ENCODE data around the gene ACHE. TPM values are rescaled to one million over a fixed set of nuclear protein-coding genes. Genes with fewer than 3 reads are reported as not detected.

Gene ACHE
- total and polyA plus RNA-seq, 2 of the 13 experiments (the other 11 are each of a cell fraction or from before 2014, with no cell fraction given): 0.18 to 0.40 TPM

DNA sequence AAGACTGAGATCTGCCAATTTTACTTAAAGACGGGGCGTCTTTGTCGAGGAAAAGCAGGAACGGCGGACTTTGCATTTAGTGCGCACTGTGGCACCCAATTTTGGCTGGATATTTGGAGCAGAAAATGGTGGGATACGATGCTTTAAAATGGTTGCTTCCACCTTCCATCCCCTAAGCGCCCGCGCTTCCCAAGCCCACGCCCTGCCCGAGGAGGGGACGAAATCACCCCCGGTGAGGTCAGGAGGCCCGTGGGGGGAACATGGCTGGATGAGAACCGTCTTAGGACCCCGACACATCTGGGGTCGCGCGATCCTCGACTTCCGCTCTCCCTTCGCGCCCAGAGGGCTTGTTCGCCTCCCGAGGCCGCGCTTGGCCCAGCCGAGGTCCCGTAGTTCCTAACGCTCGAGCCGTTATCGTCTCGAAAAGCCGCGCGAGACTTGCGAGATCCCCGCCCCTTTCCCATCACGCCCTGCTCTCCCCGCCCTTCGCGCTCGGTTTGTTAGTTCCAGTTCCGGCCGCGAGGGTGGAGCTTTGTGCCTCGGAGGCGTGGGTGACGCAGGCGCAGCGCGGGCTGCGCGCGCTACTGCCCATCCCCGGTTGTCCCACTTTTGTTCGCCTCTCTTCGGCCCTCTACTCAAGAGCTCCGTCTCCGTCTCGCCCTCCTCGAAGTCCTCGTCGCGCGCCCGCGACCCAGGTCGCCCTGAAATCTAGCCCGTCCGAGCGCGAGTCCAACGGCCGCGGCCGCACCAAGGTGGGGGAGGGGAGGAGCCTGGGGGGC is 20.9 kb downstream of the ACHE start, which contains the start of gene SRRT (continued):
- TF ChIP-seq, protein P1, sequence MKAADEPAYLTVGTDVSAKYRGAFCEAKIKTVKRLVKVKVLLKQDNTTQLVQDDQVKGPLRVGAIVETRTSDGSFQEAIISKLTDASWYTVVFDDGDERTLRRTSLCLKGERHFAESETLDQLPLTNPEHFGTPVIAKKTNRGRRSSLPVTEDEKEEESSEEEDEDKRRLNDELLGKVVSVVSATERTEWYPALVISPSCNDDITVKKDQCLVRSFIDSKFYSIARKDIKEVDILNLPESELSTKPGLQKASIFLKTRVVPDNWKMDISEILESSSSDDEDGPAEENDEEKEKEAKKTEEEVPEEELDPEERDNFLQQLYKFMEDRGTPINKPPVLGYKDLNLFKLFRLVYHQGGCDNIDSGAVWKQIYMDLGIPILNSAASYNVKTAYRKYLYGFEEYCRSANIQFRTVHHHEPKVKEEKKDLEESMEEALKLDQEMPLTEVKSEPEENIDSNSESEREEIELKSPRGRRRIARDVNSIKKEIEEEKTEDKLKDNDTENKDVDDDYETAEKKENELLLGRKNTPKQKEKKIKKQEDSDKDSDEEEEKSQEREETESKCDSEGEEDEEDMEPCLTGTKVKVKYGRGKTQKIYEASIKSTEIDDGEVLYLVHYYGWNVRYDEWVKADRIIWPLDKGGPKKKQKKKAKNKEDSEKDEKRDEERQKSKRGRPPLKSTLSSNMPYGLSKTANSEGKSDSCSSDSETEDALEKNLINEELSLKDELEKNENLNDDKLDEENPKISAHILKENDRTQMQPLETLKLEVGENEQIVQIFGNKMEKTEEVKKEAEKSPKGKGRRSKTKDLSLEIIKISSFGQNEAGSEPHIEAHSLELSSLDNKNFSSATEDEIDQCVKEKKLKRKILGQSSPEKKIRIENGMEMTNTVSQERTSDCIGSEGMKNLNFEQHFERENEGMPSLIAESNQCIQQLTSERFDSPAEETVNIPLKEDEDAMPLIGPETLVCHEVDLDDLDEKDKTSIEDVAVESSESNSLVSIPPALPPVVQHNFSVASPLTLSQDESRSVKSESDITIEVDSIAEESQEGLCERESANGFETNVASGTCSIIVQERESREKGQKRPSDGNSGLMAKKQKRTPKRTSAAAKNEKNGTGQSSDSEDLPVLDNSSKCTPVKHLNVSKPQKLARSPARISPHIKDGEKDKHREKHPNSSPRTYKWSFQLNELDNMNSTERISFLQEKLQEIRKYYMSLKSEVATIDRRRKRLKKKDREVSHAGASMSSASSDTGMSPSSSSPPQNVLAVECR (CRISPR knock-in tag; IDR thresholded peaks at IDR 0.05; ENCODE audit: borderline replicate concordance): peak; percentile 90
- TF ChIP-seq HNRNPH1 (optimal IDR thresholded peaks at IDR 0.05; ENCODE audit: low read depth, low read length) (no peak), MXI1 (IDR thresholded peaks at IDR 0.05; ENCODE audit: borderline replicate concordance, low read depth, low read length) (peak; percentile 90; the same call in 1 of the 3 replicates), RBM22 (optimal IDR thresholded peaks at IDR 0.05; ENCODE audit: low read length) (peak; percentile 39), ZNF619 (CRISPR knock-in tag; IDR thresholded peaks at IDR 0.05) (peak; percentile 56), ZNF788 (CRISPR knock-in tag; IDR thresholded peaks at IDR 0.05; ENCODE audit: borderline replicate concordance) (peak; percentile 85; the same call in 1 of the 2 replicates), MAF1 (CRISPR knock-in tag; IDR thresholded peaks at IDR 0.05; ENCODE audit: borderline replicate concordance) (no peak), CBX2 (IDR thresholded peaks at IDR 0.05; ENCODE audit: low read depth, low read length) (no peak), CBX2 (CRISPR knock-in tag; IDR thresholded peaks at IDR 0.05; ENCODE audit: low read depth) (no peak), ZNF781 (CRISPR knock-in tag; IDR thresholded peaks at IDR 0.05; ENCODE audit: borderline replicate concordance, not compliant biosample characterization) (peak; percentile 52), AGO2 (optimal IDR thresholded peaks at IDR 0.05; ENCODE audit: low read depth, low read length) (peak; percentile 46), NFYB (CRISPR knock-in tag; IDR thresholded peaks at IDR 0.05) (0 out of 2 replicates have a peak, but pooled peaks have one; percentile 32)
- TF ChIP-seq, protein P2, sequence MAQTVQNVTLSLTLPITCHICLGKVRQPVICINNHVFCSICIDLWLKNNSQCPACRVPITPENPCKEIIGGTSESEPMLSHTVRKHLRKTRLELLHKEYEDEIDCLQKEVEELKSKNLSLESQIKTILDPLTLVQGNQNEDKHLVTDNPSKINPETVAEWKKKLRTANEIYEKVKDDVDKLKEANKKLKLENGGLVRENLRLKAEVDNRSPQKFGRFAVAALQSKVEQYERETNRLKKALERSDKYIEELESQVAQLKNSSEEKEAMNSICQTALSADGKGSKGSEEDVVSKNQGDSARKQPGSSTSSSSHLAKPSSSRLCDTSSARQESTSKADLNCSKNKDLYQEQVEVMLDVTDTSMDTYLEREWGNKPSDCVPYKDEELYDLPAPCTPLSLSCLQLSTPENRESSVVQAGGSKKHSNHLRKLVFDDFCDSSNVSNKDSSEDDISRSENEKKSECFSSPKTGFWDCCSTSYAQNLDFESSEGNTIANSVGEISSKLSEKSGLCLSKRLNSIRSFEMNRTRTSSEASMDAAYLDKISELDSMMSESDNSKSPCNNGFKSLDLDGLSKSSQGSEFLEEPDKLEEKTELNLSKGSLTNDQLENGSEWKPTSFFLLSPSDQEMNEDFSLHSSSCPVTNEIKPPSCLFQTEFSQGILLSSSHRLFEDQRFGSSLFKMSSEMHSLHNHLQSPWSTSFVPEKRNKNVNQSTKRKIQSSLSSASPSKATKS (CRISPR knock-in tag; IDR thresholded peaks at IDR 0.05): 0 out of 2 replicates have a peak, but pooled peaks have one; percentile 9
- TF ChIP-seq, protein P3, sequence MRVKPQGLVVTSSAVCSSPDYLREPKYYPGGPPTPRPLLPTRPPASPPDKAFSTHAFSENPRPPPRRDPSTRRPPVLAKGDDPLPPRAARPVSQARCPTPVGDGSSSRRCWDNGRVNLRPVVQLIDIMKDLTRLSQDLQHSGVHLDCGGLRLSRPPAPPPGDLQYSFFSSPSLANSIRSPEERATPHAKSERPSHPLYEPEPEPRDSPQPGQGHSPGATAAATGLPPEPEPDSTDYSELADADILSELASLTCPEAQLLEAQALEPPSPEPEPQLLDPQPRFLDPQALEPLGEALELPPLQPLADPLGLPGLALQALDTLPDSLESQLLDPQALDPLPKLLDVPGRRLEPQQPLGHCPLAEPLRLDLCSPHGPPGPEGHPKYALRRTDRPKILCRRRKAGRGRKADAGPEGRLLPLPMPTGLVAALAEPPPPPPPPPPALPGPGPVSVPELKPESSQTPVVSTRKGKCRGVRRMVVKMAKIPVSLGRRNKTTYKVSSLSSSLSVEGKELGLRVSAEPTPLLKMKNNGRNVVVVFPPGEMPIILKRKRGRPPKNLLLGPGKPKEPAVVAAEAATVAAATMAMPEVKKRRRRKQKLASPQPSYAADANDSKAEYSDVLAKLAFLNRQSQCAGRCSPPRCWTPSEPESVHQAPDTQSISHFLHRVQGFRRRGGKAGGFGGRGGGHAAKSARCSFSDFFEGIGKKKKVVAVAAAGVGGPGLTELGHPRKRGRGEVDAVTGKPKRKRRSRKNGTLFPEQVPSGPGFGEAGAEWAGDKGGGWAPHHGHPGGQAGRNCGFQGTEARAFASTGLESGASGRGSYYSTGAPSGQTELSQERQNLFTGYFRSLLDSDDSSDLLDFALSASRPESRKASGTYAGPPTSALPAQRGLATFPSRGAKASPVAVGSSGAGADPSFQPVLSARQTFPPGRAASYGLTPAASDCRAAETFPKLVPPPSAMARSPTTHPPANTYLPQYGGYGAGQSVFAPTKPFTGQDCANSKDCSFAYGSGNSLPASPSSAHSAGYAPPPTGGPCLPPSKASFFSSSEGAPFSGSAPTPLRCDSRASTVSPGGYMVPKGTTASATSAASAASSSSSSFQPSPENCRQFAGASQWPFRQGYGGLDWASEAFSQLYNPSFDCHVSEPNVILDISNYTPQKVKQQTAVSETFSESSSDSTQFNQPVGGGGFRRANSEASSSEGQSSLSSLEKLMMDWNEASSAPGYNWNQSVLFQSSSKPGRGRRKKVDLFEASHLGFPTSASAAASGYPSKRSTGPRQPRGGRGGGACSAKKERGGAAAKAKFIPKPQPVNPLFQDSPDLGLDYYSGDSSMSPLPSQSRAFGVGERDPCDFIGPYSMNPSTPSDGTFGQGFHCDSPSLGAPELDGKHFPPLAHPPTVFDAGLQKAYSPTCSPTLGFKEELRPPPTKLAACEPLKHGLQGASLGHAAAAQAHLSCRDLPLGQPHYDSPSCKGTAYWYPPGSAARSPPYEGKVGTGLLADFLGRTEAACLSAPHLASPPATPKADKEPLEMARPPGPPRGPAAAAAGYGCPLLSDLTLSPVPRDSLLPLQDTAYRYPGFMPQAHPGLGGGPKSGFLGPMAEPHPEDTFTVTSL (CRISPR knock-in tag; IDR thresholded peaks at IDR 0.05; ENCODE audit: borderline replicate concordance): no peak
- TF ChIP-seq, protein P4, sequence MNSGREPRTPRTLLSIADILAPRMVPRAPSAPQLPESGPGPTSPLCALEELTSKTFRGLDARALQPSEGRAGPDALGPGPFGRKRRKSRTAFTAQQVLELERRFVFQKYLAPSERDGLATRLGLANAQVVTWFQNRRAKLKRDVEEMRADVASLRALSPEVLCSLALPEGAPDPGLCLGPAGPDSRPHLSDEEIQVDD (CRISPR knock-in tag; IDR thresholded peaks at IDR 0.05; ENCODE audit: borderline replicate concordance): no peak; the same call in 1 of the 2 replicates

All from HepG2 (cell line).